RPMI8226 (cell line): Measurements from ENCODE around the gene ACRBP.

Experiments
- DNase-seq: peaks from one replicate; pipeline ENCODE4 v3.0.0-alpha.2; 2015

ACRBP gene

DNA sequence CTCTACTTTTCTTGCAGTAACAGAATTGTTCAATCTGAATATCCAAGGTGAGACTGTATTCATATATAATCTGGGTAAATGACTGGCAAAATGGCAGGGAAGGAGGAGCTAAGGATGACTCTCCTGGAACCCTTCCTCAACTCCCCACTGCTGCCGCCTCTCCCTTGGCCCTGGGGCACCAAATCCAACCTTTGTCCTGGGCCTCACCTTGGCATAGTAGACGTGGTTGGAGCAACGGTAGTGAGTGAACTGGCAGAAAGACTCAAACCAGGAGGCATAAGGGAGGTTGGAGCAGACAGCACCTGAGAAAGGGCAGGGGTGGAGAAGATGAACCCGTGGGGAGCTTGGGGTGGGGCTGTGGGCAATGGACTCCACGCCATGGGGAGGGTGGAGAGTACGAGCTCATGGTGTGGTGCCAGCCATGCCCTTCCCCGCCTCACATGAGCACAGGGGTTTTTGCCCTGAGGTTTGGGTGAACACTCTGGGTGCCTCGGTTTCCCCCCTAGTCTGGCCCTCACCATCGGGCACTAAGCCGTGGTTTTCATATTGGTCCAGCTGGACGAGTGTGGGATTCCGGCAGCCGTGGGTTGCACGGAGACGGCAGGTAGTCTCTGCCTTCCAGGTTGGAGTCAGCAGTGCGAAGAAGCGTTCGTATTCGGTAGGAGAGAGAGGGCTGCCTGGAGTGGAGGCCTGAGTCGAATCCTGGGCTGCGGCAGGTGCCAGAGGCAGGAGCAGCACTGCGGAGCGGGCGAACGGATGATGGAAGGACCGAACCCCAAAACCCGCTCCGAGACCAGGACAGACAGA, 753 bp downstream of the ACRBP start:
- DNase-seq: no peak

DNA sequence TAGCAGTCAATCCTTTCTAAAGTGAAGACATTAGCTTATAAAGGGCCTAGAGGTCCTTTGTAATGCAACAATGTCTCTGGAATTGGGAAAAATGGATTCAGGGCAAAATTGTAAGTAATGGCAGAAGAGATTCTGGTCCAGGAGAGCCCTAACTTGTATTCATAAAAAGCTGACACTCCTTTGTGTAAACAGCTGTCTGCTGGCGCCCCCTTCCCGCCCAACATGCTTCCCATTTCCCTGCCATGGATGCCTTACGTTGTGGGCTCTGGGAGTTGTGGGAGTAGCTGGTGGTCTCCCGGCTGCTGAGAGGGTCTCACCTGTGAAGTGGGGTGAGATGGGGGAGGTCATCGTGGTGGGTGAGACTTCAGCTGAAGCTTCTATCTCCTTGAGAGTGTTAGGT, 2.3 kb downstream of the ACRBP start:
- DNase-seq: no peak

DNA sequence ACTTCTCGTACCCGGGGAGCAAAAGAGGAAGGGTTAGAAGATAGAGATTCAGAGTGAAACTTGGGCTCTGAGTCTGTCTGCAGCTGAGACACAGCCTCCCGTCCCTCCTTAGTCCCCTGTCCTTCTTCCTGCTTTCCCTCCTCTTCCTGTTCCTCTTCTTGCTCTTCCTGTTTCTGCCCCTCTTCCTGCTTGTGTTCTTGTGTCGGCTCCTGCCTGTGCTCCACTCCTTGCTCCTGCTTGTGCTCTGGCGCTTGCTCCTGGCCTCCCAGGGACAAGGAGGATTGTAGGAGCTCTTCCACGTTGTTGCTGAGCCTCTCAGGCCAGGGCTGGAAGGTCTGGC, 3.0 kb downstream of the ACRBP start:
- no peak for DNase-seq

- peak; percentile 15 for DNase-seq
Observed at GRCh38 chr12:6643569-6644256, 3.5 kb downstream of the ACRBP start.

- DNase-seq: no peak
Observed at GRCh38 chr12:6641131-6641530, 6.1 kb downstream of the ACRBP start.

- DNase-seq: no peak
Observed at GRCh38 chr12:6640497-6640896, 6.7 kb downstream of the ACRBP start.

- DNase-seq: no peak
Observed at GRCh38 chr12:6639151-6639801, 8.0 kb downstream of the ACRBP start.

GRCh38 chr12:6638305-6638704, 8.9 kb downstream of the ACRBP start:
- DNase-seq: no peak

DNA sequence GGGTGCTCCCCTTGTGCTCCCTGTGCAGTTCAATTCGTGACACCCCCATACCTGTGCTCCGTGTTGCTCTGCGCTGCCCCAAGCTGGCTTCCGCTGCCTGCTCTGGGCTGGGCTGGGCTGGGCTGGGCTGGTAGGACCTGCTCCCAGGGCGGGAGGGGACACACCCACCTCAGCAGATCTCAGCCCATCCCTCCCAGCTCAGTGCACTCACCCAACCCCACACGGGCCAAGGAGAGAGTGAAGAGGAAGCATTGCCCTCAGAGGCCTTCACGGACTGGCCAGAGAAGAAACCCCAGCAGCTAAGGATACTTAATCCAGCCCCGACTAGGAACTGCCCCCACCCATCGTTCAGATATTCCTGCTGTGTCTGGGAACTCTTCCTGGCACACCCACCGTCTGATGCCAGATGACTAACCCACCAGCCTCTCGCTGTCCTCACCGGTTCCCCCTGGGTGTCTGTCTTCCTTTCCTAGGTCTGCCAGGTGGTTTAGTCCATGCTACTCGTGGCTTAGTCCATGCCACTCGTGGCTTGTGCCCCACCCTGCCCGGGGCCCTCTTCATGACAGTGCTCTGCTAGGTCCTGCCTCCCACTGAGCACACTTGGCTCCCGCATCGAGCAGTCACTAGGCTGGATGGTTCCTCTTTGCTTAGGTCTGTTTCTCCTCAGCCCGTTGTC, 11.2 kb downstream of the ACRBP start, which contains the start of gene LPAR5:
TSS of gene LPAR5 (minus strand) at position 104 of the 676 bp plus-strand sequence. CDS start 14,711 bp downstream, outside the sequence.
- DNase-seq: no peak

DNA sequence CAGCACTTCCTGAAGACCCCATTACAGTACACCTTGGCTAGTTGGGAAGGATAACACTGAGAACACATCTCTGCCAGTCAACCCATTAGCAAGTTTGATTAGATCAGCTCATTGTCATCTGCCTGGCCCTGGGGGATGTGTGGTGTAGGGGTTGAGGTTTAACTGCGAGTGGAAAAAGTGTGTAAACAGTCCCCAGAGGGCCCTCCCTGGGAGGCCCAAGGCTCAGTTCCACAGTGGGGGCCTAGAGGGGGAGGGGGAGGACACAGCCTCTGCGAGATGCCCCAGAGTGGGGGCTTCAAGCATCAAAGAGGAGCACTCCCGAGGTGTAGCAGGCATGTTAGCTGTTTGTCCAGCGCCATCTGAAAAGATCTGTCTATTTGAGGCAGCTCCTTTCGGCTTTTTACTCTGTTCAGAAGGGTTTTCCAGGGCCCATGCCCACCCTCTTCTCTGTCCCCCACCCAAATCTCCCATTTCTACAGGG, 11.8 kb downstream of the ACRBP start:
- DNase-seq: no peak

GRCh38 chr12:6632026-6632983, 14.9 kb downstream of the ACRBP start:
- DNase-seq: no peak

GRCh38 chr12:6631549-6631961, 15.7 kb downstream of the ACRBP start:
- DNase-seq: no peak

GRCh38 chr12:6630736-6631135, 16.5 kb downstream of the ACRBP start:
- no peak for DNase-seq

DNA sequence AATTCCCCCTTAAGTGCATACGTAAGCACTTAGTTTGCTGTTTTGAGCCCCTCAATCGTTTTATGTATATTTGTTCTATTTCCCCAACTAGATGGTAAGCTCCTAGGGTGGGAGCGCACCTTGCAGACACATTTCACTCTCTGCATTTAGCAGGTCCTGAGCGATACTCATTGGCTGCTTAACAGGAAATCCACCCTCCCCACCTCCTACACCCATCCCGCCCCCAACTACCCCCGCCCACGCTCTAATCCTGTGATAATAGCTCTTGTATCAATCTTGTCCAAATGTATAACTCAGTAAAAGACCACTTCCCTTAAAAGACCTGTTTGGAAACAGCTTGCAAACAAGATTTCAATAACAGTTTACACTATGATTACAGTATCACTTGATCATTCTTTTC, 19.6 kb downstream of the ACRBP start:
- DNase-seq: no peak

- DNase-seq: no peak
Observed at GRCh38 chr12:6626654-6627283, 20.5 kb downstream of the ACRBP start.

GRCh38 chr12:6620885-6621274, 26.4 kb downstream of the ACRBP start:
- no peak for DNase-seq

DNA sequence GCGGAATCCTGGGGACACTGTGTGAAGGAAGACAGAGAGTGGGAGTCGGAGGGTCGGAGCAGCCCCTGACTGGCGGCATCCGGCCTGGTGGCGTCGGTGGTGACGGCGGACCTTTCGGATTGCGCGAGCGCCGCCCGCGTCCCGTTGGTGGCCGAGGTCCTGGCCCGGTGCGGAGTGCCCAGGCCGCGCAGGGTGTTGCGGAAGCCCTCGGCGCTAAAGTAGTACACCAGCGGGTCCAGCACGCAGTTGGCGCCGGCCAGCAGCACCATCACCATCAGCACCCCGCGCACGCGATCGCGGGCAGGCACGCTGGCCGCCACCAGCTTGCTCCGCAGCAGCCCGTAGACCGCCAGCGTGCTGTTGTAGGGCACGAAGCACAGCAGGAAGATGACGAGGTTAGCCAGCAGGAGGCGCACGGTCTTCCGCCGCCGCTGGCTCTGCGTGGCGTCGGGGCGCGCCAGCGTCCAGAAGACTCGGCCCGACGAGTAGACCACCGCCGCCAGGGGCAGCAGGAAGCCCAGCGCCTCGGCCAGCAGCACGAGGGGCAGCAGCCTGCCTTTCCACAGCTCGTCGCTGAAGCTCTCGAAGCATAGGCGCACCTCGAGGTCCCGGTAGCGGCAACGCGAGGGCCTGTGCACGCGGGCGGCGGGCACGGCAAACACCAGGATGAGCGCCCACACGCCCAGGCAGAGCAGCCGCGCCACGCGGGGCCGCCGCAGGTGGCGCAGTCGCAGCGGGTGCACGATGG, 26.9 kb downstream of the ACRBP start:
- DNase-seq: no peak

DNA sequence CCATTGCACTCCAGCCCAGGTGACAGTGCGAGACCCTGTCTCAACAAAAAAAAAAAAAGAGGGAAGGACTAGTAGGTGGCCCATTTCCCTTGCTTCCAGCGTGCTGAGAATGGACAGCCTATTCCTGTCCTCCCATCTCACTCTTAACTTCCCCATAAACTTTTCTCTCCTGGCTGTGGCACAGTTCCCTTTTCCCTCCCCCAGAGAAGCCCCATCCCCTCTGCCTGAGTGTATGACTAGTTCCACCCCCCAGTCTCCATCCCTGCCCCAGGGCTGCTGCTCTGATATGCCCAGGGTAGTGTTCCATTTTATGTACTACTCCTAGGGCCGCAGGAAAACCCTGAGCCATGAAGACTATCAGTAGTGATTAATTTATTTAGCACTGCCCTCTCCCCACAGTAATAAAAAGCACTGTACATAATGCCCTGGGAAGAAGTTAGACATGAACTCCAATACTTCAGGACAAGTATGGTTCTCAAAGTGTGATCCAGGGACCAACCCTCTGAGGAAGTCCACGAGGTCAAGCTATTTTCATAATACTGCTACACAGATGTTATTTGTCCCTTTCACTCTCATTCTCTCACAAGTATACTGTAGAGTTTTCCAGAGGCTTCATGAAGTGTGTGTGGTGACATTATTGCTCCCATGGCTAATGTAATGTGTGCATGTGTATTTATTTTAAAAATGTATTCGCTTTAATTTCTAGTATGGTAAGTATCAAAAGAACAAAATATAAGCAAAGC, 28.6 kb downstream of the ACRBP start:
- no peak for DNase-seq

- DNase-seq: no peak
Observed at GRCh38 chr12:6615802-6616201, 31.4 kb downstream of the ACRBP start.
